WTC11 (cell line): ENCODE results near the gene DDIT4. TPM values are rescaled to one million over a fixed set of nuclear protein-coding genes. Genes with fewer than 3 reads are reported as not detected.

Experiments
- CBFB ChIP-seq: sonication (generic); formaldehyde crosslinking; IDR thresholded peaks from 2 replicates; pipeline ENCODE4 v1.8.1; 2022; ENCODE audit warnings: mild to moderate bottlenecking, low read depth, missing genetic modification reagents
- EMX1 ChIP-seq: fragments of 250-450 bp; sonication (Bioruptor Pico); IDR thresholded peaks from 2 replicates; pipeline ENCODE4 v1.8.0; 2021; ENCODE audit warnings: mild to moderate bottlenecking
- FOXJ3 ChIP-seq: sonication (generic); formaldehyde crosslinking; IDR thresholded peaks from 2 replicates; pipeline ENCODE4 v1.9.0; 2021; ENCODE audit warnings: missing genetic modification reagents, mild to moderate bottlenecking, borderline replicate concordance
- GTF2I ChIP-seq: fragments of 250-450 bp; sonication (Bioruptor Pico); conservative IDR thresholded peaks from 2 replicates; pipeline ENCODE4 v1.4.0; 2021; ENCODE audit warnings: mild to moderate bottlenecking
- JAZF1 ChIP-seq: fragments of 250-450 bp; sonication (Bioruptor Pico); IDR thresholded peaks from 2 replicates; pipeline ENCODE4 v1.9.0; 2021; ENCODE audit warnings: moderate library complexity, mild to moderate bottlenecking, inconsistent platforms
- NFE2L1 ChIP-seq: sonication (generic); formaldehyde crosslinking; IDR thresholded peaks from 2 replicates; pipeline ENCODE4 v1.8.1; 2023; ENCODE audit warnings: missing genetic modification reagents
- NFYB ChIP-seq: sonication (generic); formaldehyde crosslinking; conservative IDR thresholded peaks from 2 replicates; pipeline ENCODE4 v1.8.0; 2022; ENCODE audit warnings: low read depth, missing genetic modification reagents
- NR2C2 ChIP-seq: sonication (generic); formaldehyde crosslinking; IDR thresholded peaks from 2 replicates; pipeline ENCODE4 v1.8.0; 2022; ENCODE audit warnings: mild to moderate bottlenecking, missing genetic modification reagents
- SMAD4 ChIP-seq: sonication (generic); formaldehyde crosslinking; IDR thresholded peaks from 2 replicates; pipeline ENCODE4 v1.8.0; 2022; ENCODE audit warnings: mild to moderate bottlenecking, missing genetic modification reagents
- TCF7 ChIP-seq: sonication (generic); formaldehyde crosslinking; IDR thresholded peaks from 2 replicates; pipeline ENCODE4 v1.8.0; 2022; ENCODE audit warnings: mild to moderate bottlenecking, low read depth, missing genetic modification reagents, moderate library complexity
- TP53 ChIP-seq: sonication (generic); formaldehyde crosslinking; IDR thresholded peaks from 2 replicates; pipeline ENCODE4 v1.8.1; 2023; ENCODE audit warnings: mild to moderate bottlenecking, missing genetic modification reagents
- total RNA-seq: library from RNA; stranded (reverse); gene quantifications from 3 replicates; pipeline ENCODE4 v1.2.3, GENCODE V29; 2021
- TF ChIP-seq, protein P1 (sequence below): sonication (generic); formaldehyde crosslinking; conservative IDR thresholded peaks from 2 replicates; pipeline ENCODE4 v1.8.1; 2022; ENCODE audit warnings: mild to moderate bottlenecking, missing genetic modification reagents
- TF ChIP-seq, protein P2 (sequence below): sonication (generic); formaldehyde crosslinking; IDR thresholded peaks from 2 replicates; pipeline ENCODE4 v1.8.0; 2023; ENCODE audit warnings: missing genetic modification reagents, mild to moderate bottlenecking, borderline replicate concordance
- TF ChIP-seq, protein P3 (sequence below): sonication (generic); formaldehyde crosslinking; IDR thresholded peaks from 2 replicates; pipeline ENCODE4 v1.8.1; 2022; ENCODE audit warnings: mild to moderate bottlenecking, missing genetic modification reagents, moderate library complexity, borderline replicate concordance
- TF ChIP-seq, protein P4 (sequence below): sonication (generic); formaldehyde crosslinking; IDR thresholded peaks from 2 replicates; pipeline ENCODE4 v1.8.0; 2022; ENCODE audit warnings: mild to moderate bottlenecking, missing genetic modification reagents
- TF ChIP-seq, protein P5 (sequence below): sonication (generic); formaldehyde crosslinking; IDR thresholded peaks from 2 replicates; pipeline ENCODE4 v1.8.1; 2022; ENCODE audit warnings: missing genetic modification reagents, borderline replicate concordance
- TF ChIP-seq, protein P6 (sequence below): fragments of 250-450 bp; sonication (Bioruptor Pico); IDR thresholded peaks from 2 replicates; pipeline ENCODE4 v1.8.0; 2021; ENCODE audit warnings: mild to moderate bottlenecking

DDIT4 gene
- total RNA-seq, 1 experiment from 2014 or later = 118 TPM

DNA sequence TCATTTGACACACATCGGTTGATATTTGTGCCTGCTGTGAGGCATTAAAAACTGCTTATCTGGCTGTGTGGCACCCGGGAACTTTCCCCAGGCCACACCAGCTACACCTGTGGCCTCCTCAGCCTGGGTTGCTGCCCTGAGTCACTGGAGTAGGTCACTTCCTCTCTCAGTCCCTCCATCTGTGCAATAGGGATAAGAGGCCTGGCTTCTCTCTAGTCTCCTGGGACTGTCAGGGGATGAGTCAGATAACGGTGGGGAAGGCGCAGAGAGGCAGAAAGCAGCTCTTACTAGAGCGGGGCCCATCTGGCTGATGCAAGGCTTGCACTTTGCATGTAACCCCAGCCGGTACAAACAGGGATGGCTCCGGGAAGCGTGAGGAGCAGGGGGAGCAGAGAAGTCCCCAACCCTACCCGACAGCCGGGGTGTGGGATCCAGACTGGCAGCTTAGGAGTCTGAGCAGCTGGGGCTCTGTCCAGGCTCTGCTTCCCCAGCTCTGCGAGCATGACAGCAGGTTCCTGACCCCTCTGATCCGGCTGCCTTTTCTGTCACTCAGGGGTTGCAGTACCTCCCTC is 47.0 kb downstream of the DDIT4 start (continued):
- TF ChIP-seq, protein P1, sequence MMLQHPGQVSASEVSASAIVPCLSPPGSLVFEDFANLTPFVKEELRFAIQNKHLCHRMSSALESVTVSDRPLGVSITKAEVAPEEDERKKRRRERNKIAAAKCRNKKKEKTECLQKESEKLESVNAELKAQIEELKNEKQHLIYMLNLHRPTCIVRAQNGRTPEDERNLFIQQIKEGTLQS (CRISPR knock-in tag) = no peak
- TF ChIP-seq NFYB (CRISPR knock-in tag) (no peak), GTF2I (no peak), NR2C2 (CRISPR knock-in tag) (no peak), FOXJ3 (CRISPR knock-in tag) (no peak), NFE2L1 (CRISPR knock-in tag) (0 out of 2 replicates have a peak, but pooled peaks have one; percentile 23), TCF7 (CRISPR knock-in tag) (no peak), TP53 (CRISPR knock-in tag) (no peak), CBFB (CRISPR knock-in tag) (no peak), SMAD4 (CRISPR knock-in tag) (no peak), EMX1 (CRISPR knock-in tag) (no peak), JAZF1 (CRISPR knock-in tag) (no peak)
- TF ChIP-seq, protein P2, sequence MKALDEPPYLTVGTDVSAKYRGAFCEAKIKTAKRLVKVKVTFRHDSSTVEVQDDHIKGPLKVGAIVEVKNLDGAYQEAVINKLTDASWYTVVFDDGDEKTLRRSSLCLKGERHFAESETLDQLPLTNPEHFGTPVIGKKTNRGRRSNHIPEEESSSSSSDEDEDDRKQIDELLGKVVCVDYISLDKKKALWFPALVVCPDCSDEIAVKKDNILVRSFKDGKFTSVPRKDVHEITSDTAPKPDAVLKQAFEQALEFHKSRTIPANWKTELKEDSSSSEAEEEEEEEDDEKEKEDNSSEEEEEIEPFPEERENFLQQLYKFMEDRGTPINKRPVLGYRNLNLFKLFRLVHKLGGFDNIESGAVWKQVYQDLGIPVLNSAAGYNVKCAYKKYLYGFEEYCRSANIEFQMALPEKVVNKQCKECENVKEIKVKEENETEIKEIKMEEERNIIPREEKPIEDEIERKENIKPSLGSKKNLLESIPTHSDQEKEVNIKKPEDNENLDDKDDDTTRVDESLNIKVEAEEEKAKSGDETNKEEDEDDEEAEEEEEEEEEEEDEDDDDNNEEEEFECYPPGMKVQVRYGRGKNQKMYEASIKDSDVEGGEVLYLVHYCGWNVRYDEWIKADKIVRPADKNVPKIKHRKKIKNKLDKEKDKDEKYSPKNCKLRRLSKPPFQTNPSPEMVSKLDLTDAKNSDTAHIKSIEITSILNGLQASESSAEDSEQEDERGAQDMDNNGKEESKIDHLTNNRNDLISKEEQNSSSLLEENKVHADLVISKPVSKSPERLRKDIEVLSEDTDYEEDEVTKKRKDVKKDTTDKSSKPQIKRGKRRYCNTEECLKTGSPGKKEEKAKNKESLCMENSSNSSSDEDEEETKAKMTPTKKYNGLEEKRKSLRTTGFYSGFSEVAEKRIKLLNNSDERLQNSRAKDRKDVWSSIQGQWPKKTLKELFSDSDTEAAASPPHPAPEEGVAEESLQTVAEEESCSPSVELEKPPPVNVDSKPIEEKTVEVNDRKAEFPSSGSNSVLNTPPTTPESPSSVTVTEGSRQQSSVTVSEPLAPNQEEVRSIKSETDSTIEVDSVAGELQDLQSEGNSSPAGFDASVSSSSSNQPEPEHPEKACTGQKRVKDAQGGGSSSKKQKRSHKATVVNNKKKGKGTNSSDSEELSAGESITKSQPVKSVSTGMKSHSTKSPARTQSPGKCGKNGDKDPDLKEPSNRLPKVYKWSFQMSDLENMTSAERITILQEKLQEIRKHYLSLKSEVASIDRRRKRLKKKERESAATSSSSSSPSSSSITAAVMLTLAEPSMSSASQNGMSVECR (CRISPR knock-in tag) = no peak
- TF ChIP-seq, protein P3, sequence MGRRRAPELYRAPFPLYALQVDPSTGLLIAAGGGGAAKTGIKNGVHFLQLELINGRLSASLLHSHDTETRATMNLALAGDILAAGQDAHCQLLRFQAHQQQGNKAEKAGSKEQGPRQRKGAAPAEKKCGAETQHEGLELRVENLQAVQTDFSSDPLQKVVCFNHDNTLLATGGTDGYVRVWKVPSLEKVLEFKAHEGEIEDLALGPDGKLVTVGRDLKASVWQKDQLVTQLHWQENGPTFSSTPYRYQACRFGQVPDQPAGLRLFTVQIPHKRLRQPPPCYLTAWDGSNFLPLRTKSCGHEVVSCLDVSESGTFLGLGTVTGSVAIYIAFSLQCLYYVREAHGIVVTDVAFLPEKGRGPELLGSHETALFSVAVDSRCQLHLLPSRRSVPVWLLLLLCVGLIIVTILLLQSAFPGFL (CRISPR knock-in tag) = no peak
- TF ChIP-seq, protein P4, sequence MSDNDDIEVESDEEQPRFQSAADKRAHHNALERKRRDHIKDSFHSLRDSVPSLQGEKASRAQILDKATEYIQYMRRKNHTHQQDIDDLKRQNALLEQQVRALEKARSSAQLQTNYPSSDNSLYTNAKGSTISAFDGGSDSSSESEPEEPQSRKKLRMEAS (CRISPR knock-in tag) = peak; percentile 72
- TF ChIP-seq, protein P5, sequence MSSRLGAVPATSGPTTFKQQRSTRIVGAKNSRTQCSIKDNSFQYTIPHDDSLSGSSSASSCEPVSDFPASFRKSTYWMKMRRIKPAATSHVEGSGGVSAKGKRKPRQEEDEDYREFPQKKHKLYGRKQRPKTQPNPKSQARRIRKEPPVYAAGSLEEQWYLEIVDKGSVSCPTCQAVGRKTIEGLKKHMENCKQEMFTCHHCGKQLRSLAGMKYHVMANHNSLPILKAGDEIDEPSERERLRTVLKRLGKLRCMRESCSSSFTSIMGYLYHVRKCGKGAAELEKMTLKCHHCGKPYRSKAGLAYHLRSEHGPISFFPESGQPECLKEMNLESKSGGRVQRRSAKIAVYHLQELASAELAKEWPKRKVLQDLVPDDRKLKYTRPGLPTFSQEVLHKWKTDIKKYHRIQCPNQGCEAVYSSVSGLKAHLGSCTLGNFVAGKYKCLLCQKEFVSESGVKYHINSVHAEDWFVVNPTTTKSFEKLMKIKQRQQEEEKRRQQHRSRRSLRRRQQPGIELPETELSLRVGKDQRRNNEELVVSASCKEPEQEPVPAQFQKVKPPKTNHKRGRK = no peak
- TF ChIP-seq, protein P6, sequence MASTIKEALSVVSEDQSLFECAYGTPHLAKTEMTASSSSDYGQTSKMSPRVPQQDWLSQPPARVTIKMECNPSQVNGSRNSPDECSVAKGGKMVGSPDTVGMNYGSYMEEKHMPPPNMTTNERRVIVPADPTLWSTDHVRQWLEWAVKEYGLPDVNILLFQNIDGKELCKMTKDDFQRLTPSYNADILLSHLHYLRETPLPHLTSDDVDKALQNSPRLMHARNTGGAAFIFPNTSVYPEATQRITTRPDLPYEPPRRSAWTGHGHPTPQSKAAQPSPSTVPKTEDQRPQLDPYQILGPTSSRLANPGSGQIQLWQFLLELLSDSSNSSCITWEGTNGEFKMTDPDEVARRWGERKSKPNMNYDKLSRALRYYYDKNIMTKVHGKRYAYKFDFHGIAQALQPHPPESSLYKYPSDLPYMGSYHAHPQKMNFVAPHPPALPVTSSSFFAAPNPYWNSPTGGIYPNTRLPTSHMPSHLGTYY (CRISPR knock-in tag) = no peak; the same call in 1 of the 2 replicates
